ENCODE results near the gene TMIGD3. TPM values are rescaled to one million over a fixed set of nuclear protein-coding genes. Genes with fewer than 3 reads are reported as not detected.

The TMIGD3 gene
- total RNA-seq, 1 donor from 2014 or later, result not detected

DNA sequence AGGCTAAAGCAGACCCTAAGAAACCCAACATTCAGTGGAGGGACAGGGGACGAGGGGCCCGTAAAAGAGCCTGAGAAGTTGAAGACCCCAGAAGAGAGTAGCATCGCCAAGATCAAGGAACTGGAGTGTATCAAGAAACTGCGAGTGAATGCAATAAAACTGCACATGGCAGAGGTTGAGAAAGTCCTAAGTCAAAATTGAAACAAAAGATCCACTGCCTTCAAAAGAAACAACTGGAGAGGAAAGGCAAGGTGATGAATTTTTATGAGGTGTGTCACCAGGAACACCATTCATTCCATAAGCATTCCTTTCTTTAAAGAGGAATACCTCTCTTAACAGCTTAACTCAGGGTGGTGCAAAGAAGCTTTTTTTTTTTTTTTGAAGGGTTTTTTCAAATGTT is 38.3 kb upstream of the TMIGD3 start:
- peaks cover 28% of the 10 kb centered on the region for H3K27me3 Mint-ChIP-seq (ENCODE audit: low read depth)
- DNase-seq (ENCODE audit: low read depth, low spot score), result no peak
- TF ChIP-seq CTCF (conservative IDR thresholded peaks at IDR 0.05), result no peak
- no peak overlapping the region for H3K4me3 Mint-ChIP-seq
- peaks cover 4% of the 10 kb centered on the region for H3K9me3 Mint-ChIP-seq
- no peaks in the 10 kb centered on the region for H3K36me3 Mint-ChIP-seq (ENCODE audit: low read depth)
- H3K27ac Mint-ChIP-seq (ENCODE audit: unreplicated experiment), result no peak overlapping the region
- peaks cover 9% of the 10 kb centered on the region for H3K4me1 Mint-ChIP-seq

GRCh38 chr1:111540928-111541327 is 37.5 kb upstream of the TMIGD3 start:
- H3K27me3 Mint-ChIP-seq (ENCODE audit: low read depth), result peaks cover 27% of the 10 kb centered on the region
- no peak for TF ChIP-seq CTCF (conservative IDR thresholded peaks at IDR 0.05)
- peaks cover 17% of the 10 kb centered on the region for H3K4me1 Mint-ChIP-seq
- no peaks in the 10 kb centered on the region for H3K9me3 Mint-ChIP-seq
- H3K36me3 Mint-ChIP-seq (ENCODE audit: low read depth), result no peaks in the 10 kb centered on the region
- no peak overlapping the region for H3K27ac Mint-ChIP-seq (ENCODE audit: unreplicated experiment)
- no peak for DNase-seq (ENCODE audit: low read depth, low spot score)
- H3K4me3 Mint-ChIP-seq, result no peak overlapping the region

- TF ChIP-seq CTCF (conservative IDR thresholded peaks at IDR 0.05), result no peak
Measured at GRCh38 chr1:111538343-111539025, 35.1 kb upstream of the TMIGD3 start.

GRCh38 chr1:111535256-111536191 is 32.1 kb upstream of the TMIGD3 start:
- Mint-ChIP-seq H3K36me3 (ENCODE audit: low read depth) (no peaks in the 10 kb centered on the region), H3K27ac (ENCODE audit: unreplicated experiment) (peak overlapping the region; percentile 79), H3K4me3 (peak overlapping the region; percentile 42), H3K27me3 (ENCODE audit: low read depth) (peaks cover 9% of the 10 kb centered on the region), H3K9me3 (peaks cover 3% of the 10 kb centered on the region), H3K4me1 (peaks cover 32% of the 10 kb centered on the region)
- no peak for TF ChIP-seq CTCF (conservative IDR thresholded peaks at IDR 0.05)
- peak; percentile 14 for DNase-seq (ENCODE audit: low read depth, low spot score)

More at GRCh38 chr1:111538343-111539025, 35.1 kb upstream of the TMIGD3 start:
- Mint-ChIP-seq H3K36me3 (ENCODE audit: low read depth) (no peaks in the 10 kb centered on the region), H3K27me3 (ENCODE audit: low read depth) (peaks cover 21% of the 10 kb centered on the region), H3K4me3 (no peak overlapping the region), H3K4me1 (peaks cover 37% of the 10 kb centered on the region), H3K9me3 (no peaks in the 10 kb centered on the region), H3K27ac (ENCODE audit: unreplicated experiment) (no peak overlapping the region)
- no peak for DNase-seq (ENCODE audit: low read depth, low spot score)

GRCh38 chr1:111520053-111520452 is 16.6 kb upstream of the TMIGD3 start:
- Mint-ChIP-seq H3K9me3 (peaks cover 2% of the 10 kb centered on the region), H3K27me3 (ENCODE audit: low read depth) (no peaks in the 10 kb centered on the region), H3K4me3 (no peak overlapping the region), H3K27ac (ENCODE audit: unreplicated experiment) (no peak overlapping the region), H3K4me1 (no peaks in the 10 kb centered on the region), H3K36me3 (ENCODE audit: low read depth) (peaks cover 2% of the 10 kb centered on the region)
- TF ChIP-seq CTCF (conservative IDR thresholded peaks at IDR 0.05), result no peak
- no peak for DNase-seq (ENCODE audit: low read depth, low spot score)
